Upper lobe of left lung (tissue), 6 donors: ENCODE results near the gene SPSB3. TPM values are rescaled to one million over a fixed set of nuclear protein-coding genes. Genes with fewer than 3 reads are reported as not detected.

Source experiments
- ATAC-seq, 2 donors: fragments of 200-7000 bp; cut with Tn5 transposase; one replicate each; pipeline ENCODE4 v1.9.1; 2022; ENCODE audit warnings: mild to moderate bottlenecking in 2 of 2, moderate library complexity in 2 of 2; ENCODE audit not compliant: low FRiP score in 2 of 2
- DNase-seq, 2 donors: peaks; one replicate each; pipeline ENCODE4 v3.0.0-alpha.2; 2019 to 2020
- H3K27ac ChIP-seq, 4 donors: fragments of 200-600 bp; sonication (generic); one replicate each; pipeline ENCODE4 v1.5.1; 2016 to 2019
- H3K27me3 ChIP-seq, 4 donors: fragments of 200-600 bp; sonication (generic); one replicate each; pipeline ENCODE4 v1.5.1; 2017 to 2019
- H3K36me3 ChIP-seq, 4 donors: fragments of 200-600 bp; sonication (generic); one replicate each; pipeline ENCODE4 v1.5.1; 2016 to 2019
- H3K4me1 ChIP-seq, 4 donors: fragments of 200-600 bp; sonication (generic); one replicate each; pipeline ENCODE4 v1.5.1; 2018 to 2019
- H3K4me3 ChIP-seq, 4 donors: fragments of 200-600 bp; sonication (generic); one replicate each; pipeline ENCODE4 v1.5.1; 2017 to 2019; ENCODE audit warnings: mild to moderate bottlenecking in 2 of 4, moderate library complexity in 1 of 4
- H3K9me3 ChIP-seq, 4 donors: fragments of 200-600 bp; sonication (generic); one replicate each; pipeline ENCODE4 v1.5.1; 2018 to 2019
- EP300 ChIP-seq, 4 donors: sonication (generic); formaldehyde crosslinking; IDR thresholded peaks; one replicate each; pipeline ENCODE4 v1.5.1; 2017; ENCODE audit warnings: antibody characterized with exemption in 4 of 4, control low read depth in 2 of 4
- POLR2A ChIP-seq, 4 donors: fragments of 450-650 bp; IDR thresholded peaks; one replicate each; pipeline ENCODE4 v1.5.1; 2016 to 2017; ENCODE audit warnings: antibody characterized with exemption in 4 of 4, mild to moderate bottlenecking in 2 of 4
- POLR2AphosphoS5 ChIP-seq, 2 donors: sonication (generic); formaldehyde crosslinking; IDR thresholded peaks; one replicate each; pipeline ENCODE4 v1.5.1; 2017; ENCODE audit warnings: antibody characterized with exemption in 2 of 2
- WGBS, 2 donors: methylation state at CpG; one replicate each; pipeline ENCODE4 v1.1.5; 2017 to 2018; 5-methylcytosine and 5-hydroxymethylcytosine counted together
- total RNA-seq, 6 donors: library from RNA; depleted of rRNA in 4 of 6; stranded (reverse); fragments of >200 nt in 4 of 6; gene quantifications; one replicate each; pipeline versions ENCODE4 v1.1.0 to v1.2.1, GENCODE V29; 2016 to 2021
- TF ChIP-seq, protein P1 (sequence below), 6 experiments: fragments of 450-650 bp in 4 of 6; fragments of 200-600 bp in 2 of 6; sonication (generic) in 2 of 6; IDR thresholded peaks; one replicate each; pipeline ENCODE4 v1.5.1; 2016 to 2019; ENCODE audit warnings: antibody characterized with exemption in 6 of 6
- donor health status: DM: no; HTN: no; CAD: no; lungs with moderate emphysema.
- donor health status: DM: no; HTN: yes; CAD: no; lungs with severe emphysema.

SPSB3 gene
- total RNA-seq, 6 donors from 2014 or later, result 46.2 to 234 (median 64.4) TPM

DNA sequence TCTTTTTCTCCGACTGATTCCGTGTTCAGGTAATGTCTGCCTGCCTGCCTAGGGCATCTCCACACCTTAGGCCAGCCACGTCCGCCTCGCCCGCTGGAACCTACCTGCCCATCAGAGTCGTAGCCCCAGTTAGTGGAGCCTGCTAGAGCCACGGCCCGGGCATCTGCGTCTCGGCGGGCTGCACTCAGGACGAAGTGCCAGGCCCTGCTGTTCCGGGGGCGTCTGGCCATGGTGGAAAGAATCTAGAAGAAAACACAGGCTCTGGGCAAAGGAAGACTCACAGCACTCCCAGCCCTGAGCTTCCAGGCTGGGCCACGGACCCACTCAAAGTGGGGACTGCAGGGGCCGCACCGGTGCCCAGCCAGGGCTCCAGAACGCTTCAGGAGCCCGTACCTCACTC, 1.1 kb downstream of the SPSB3 start:
- H3K27ac ChIP-seq, result peak overlapping the region; percentile 84 to 93 (median 86)
- 66 to 81% methylated on average over 13 to 20 of the region's 20 CpGs for WGBS, 2 donors
- peak overlapping the region; percentile 70 to 92 (median 88) for H3K4me3 ChIP-seq
- TF ChIP-seq, protein P1, sequence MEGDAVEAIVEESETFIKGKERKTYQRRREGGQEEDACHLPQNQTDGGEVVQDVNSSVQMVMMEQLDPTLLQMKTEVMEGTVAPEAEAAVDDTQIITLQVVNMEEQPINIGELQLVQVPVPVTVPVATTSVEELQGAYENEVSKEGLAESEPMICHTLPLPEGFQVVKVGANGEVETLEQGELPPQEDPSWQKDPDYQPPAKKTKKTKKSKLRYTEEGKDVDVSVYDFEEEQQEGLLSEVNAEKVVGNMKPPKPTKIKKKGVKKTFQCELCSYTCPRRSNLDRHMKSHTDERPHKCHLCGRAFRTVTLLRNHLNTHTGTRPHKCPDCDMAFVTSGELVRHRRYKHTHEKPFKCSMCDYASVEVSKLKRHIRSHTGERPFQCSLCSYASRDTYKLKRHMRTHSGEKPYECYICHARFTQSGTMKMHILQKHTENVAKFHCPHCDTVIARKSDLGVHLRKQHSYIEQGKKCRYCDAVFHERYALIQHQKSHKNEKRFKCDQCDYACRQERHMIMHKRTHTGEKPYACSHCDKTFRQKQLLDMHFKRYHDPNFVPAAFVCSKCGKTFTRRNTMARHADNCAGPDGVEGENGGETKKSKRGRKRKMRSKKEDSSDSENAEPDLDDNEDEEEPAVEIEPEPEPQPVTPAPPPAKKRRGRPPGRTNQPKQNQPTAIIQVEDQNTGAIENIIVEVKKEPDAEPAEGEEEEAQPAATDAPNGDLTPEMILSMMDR (IDR thresholded peaks at IDR 0.05), result no peak
- no peak for TF ChIP-seq POLR2AphosphoS5 (IDR thresholded peaks at IDR 0.05)
- TF ChIP-seq POLR2A (IDR thresholded peaks at IDR 0.05), result no peak
- TF ChIP-seq EP300 (IDR thresholded peaks at IDR 0.05), result no peak
- H3K9me3 ChIP-seq, result no peaks in the 10 kb centered on the region
- peaks cover 23 to 52% (median 28%) of the 10 kb centered on the region in 4 donors for H3K4me1 ChIP-seq
- H3K27me3 ChIP-seq, result no peaks in the 10 kb centered on the region
- peaks cover 12 to 53% (median 36%) of the 10 kb centered on the region in 4 donors for H3K36me3 ChIP-seq
- no peak for ATAC-seq
- DNase-seq, result peak in 1 of 2 donors; percentile 83

DNA sequence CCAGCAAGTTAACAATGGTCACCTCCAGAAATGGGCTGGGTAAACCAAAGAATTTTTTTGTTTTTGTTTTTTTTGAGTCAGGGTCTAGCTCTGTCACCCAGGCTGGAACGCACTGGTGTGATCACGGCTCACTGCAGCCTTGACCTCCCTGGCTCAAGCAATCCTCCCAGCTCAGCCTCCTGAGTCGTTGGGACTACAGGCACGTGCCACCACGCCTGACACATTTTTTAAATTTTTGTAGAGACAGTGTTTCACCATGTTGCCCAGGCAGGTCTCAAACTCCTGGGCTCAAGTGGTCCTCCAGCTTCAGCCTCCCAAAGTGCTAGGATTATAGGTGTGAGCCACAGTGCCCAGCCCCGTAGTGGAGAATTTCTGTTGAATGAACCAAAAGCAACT, 1.7 kb downstream of the SPSB3 start:
- 71 to 75% methylated on average over 6 of the region's 6 CpGs for WGBS, 2 donors
- Histone ChIP-seq H3K4me1 (peaks cover 23 to 50% (median 28%) of the 10 kb centered on the region in 4 donors), H3K27me3 (no peaks in the 10 kb centered on the region), H3K27ac (peak overlapping the region in 1 of 4 donors; percentile 85), H3K36me3 (peaks cover 12 to 53% (median 41%) of the 10 kb centered on the region in 4 donors), H3K9me3 (no peaks in the 10 kb centered on the region), H3K4me3 (no peak overlapping the region)
- no peak for TF ChIP-seq POLR2A (IDR thresholded peaks at IDR 0.05)
- no peak for TF ChIP-seq POLR2AphosphoS5 (IDR thresholded peaks at IDR 0.05)
- no peak for DNase-seq
- no peak for ATAC-seq

DNA sequence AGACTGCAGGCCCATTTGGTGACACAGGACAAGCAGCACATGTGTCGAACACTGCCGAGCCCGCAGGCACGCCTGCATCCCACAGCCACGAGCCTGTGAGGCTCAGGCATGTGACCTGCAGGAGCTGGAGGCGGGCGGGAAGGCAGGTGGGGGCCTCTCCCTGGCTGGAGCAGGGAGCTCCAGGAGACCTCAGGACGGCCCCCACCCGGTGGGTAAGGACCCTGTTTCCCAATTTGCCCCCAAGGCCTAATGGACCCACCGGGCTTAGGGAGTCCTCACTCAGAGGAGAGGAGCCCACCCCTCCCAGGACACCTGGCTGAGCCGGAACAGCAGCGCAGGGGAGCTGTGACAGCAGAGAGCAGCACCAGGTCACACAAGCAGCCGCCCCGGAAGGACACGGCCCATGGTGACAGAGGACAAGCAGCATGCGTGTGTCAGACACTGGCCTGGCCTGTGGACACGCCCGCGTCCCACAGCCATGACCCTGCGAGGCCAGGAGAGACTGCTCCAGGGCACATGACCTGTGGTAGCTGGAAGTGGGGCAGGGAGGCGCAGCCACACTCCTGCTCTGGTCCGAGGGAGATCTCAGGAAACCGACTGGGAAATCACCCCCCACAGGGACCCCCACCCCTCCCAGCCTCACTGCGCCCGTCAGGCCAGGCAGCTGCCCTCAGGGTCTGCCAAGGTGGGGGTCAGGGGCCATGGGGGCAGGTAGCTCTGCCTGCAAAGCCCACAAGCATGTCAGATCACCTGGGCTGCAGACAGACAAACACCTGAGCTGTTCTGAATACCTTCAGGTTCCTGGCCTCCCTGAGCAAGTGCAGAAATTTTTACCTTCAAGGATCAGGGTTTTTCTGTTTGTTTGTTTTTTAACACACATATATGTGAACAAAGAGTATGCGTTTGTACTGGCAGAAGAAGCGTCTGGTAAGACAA, 2.4 kb downstream of the SPSB3 start:
- H3K4me3 ChIP-seq, result no peak overlapping the region
- DNase-seq, result peak in 1 of 2 donors; percentile 73
- no peaks in the 10 kb centered on the region for H3K9me3 ChIP-seq
- H3K27ac ChIP-seq, result peak overlapping the region in 1 of 4 donors; percentile 5
- no peak for TF ChIP-seq POLR2AphosphoS5 (IDR thresholded peaks at IDR 0.05)
- TF ChIP-seq POLR2A (IDR thresholded peaks at IDR 0.05), result peak in 1 of 4 donors; percentile 10
- H3K27me3 ChIP-seq, result no peaks in the 10 kb centered on the region
- H3K4me1 ChIP-seq, result peaks cover 21 to 46% (median 29%) of the 10 kb centered on the region in 4 donors
- no peak for ATAC-seq
- 86 to 92% methylated on average over 8 to 25 of the region's 27 CpGs for WGBS, 2 donors
- peaks cover 12 to 54% (median 47%) of the 10 kb centered on the region in 4 donors for H3K36me3 ChIP-seq

DNA sequence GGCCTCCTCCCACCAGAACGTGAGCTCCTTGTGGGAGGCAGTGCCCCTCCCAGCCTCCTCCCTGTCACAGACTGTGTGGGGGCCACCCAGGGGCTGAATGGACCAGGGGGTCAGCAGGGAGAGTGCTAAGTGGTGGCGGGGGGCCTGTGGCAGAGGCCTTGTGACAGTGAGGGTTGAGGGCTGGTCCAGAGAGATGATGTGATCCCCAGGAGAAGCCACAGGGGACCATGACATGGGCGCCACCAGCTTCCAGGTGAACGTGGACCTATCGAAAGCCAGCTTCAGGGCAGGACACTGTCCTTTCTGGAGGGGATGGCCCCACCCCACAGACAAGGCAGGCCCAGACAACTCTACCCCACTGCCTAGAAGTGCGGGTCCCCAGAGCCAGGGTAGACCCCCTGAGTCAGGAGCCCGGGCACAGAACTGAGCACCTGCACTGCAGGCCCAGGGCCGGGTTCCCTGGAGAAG, 3.1 kb downstream of the SPSB3 start:
- DNase-seq, result no peak
- no peak for TF ChIP-seq POLR2A (IDR thresholded peaks at IDR 0.05)
- TF ChIP-seq, protein P1 (IDR thresholded peaks at IDR 0.05), result no peak
- no peak for TF ChIP-seq POLR2AphosphoS5 (IDR thresholded peaks at IDR 0.05)
- TF ChIP-seq EP300 (IDR thresholded peaks at IDR 0.05), result no peak
- peaks cover 12 to 56% (median 48%) of the 10 kb centered on the region in 4 donors for H3K36me3 ChIP-seq
- peaks cover 26 to 46% (median 36%) of the 10 kb centered on the region in 4 donors for H3K4me1 ChIP-seq
- H3K27me3 ChIP-seq, result no peaks in the 10 kb centered on the region
- no peak overlapping the region for H3K27ac ChIP-seq
- no peak overlapping the region for H3K4me3 ChIP-seq
- no peaks in the 10 kb centered on the region for H3K9me3 ChIP-seq
- ATAC-seq, result no peak
- WGBS, 2 donors, result 74 to 88% methylated on average over 7 to 8 of the region's 8 CpGs

DNA sequence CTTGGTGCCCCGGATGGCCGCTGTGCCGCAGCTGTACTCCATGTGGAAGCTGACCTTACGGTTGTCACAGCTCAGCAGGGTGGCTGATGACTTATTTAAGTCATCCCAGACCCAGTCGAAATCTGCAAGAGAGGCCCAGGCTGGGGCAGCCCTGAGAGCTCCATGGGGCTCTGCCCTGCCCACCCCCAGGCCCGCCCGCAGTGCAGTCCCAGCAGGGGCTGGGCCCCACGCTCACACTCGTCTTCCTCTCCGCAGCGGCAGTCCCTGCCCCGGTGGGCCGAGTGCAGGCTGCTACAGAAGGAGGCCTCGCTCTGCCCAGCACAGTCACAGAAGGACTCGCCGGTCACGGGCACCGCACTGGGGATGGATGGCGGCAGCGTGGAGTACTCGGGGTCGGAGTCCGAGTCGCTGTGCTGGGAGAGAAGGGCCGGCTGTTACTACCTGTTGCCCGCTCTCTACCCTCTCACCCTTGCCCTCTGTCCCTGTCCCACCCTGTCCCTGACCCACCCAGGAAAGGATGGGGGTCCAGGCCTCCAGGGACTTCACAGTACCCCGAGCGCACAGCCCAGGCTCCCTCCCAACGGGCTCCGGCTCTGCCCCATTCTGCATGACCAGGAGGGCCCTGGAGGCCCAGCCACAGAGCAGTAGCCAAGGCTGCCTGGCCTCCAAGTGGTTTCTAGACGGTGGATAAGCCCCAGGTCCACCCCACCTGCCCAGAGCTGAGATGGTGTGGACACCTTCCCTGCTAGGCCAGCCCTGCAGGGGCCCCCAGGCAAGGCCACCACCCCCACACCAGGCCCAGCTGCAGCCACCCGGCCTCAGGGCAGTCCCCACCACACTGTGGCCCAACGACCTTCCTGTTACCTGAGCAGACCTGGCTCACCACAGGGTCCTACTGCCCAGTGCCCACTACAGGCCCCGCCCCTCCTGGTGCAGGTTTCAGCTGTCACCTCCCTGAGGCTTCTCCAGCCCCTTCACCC, 3.9 kb downstream of the SPSB3 start:
- peak in 1 of 2 donors; percentile 80 for DNase-seq
- H3K27ac ChIP-seq, result no peak overlapping the region
- ATAC-seq, result no peak
- H3K4me3 ChIP-seq, result no peak overlapping the region
- TF ChIP-seq POLR2A (IDR thresholded peaks at IDR 0.05), result no peak
- TF ChIP-seq POLR2AphosphoS5 (IDR thresholded peaks at IDR 0.05), result no peak
- no peak for TF ChIP-seq EP300 (IDR thresholded peaks at IDR 0.05)
- TF ChIP-seq, protein P1 (IDR thresholded peaks at IDR 0.05), result no peak
- H3K27me3 ChIP-seq, result no peaks in the 10 kb centered on the region
- H3K36me3 ChIP-seq, result peaks cover 12 to 56% (median 48%) of the 10 kb centered on the region in 4 donors
- WGBS, 2 donors, result 91 to 94% methylated on average over 21 to 34 of the region's 34 CpGs
- no peaks in the 10 kb centered on the region for H3K9me3 ChIP-seq
- H3K4me1 ChIP-seq, result peaks cover 24 to 46% (median 36%) of the 10 kb centered on the region in 4 donors
